ENCODE data around the gene METTL14. TPM values are rescaled to one million over a fixed set of nuclear protein-coding genes. Genes with fewer than 3 reads are reported as not detected.

The METTL14 gene
- total and polyA plus RNA-seq, 2 donors (not counting 1 experiment from before 2014, with no cell fraction given) = 8.0 to 74.8 TPM

- H3K4me1 ChIP-seq (ENCODE audit: control insufficient read depth in 2 of 2, insufficient read depth in 2 of 2, low read length in 2 of 2) = peaks cover 14 to 19% of the 10 kb centered on the region in 2 donors
- H3K9me3 ChIP-seq (ENCODE audit: control extremely low read depth in 1 of 3, control insufficient read depth in 2 of 3, insufficient read depth in 1 of 3, low read length in 2 of 3) = no peaks in the 10 kb centered on the region
- Mint-ChIP-seq H3K9me3 (ENCODE audit: insufficient read depth) (no peaks in the 10 kb centered on the region), H3K4me1 (peaks cover 26% of the 10 kb centered on the region), H3K27ac (peak overlapping the region; percentile 65), H3K4me3 (peak overlapping the region; percentile 17), H3K27me3 (no peaks in the 10 kb centered on the region)
- TF ChIP-seq EZH2 (IDR thresholded peaks at IDR 0.05; ENCODE audit: borderline replicate concordance, insufficient read depth, low read depth, low read length, poor library complexity, severe bottlenecking) = no peak
- H3K79me2 ChIP-seq (ENCODE audit: control insufficient read depth, insufficient read depth, low read length) = no peaks in the 10 kb centered on the region
- 97% methylated on average over 3 of the region's 3 CpGs for WGBS (ENCODE audit: insufficient coverage)
- H3K36me3 ChIP-seq (replicated peaks in 1 of 2; ENCODE audit: control extremely low read depth in 1 of 2, control insufficient read depth in 1 of 2, extremely low read depth in 1 of 2, insufficient read depth in 2 of 2, low read length in 1 of 2) = peaks cover 0 to 9% of the 10 kb centered on the region in 2 experiments
- ATAC-seq (ENCODE audit: low read depth) (no peak), DNase-seq (no peak)
- POLR2A ChIA-PET = no interaction called here
- H3K27me3 ChIP-seq (replicated peaks in 1 of 4; ENCODE audit: control extremely low read depth in 1 of 4, control insufficient read depth in 3 of 4, insufficient read depth in 4 of 4, low read length in 3 of 4) = no peaks in the 10 kb centered on the region
- H3K4me2 ChIP-seq (replicated peaks; ENCODE audit: low read depth, low read length, poor library complexity, severe bottlenecking) = peak overlapping the region; percentile 31
- H2AFZ ChIP-seq (ENCODE audit: insufficient read depth, low read depth, low read length, poor library complexity, severe bottlenecking) = no peak overlapping the region
- no peaks in the 10 kb centered on the region for H4K20me1 ChIP-seq (ENCODE audit: control insufficient read depth, insufficient read depth, low read length, poor library complexity, severe bottlenecking)
- H3K4me3 ChIP-seq (ENCODE audit: control extremely low read depth in 1 of 5, extremely low read depth in 1 of 5, insufficient read depth in 1 of 5, low read depth in 2 of 5, low read length in 4 of 5) = no peak overlapping the region
- intact Hi-C loops (cut with micrococcal nuclease) = loop anchor here (1.0 to 5.0 kb wide), 3 partner anchors 75 to 867 kb away; partner anchors contain the start of genes PDE5A and USP53
- H3K27ac ChIP-seq (ENCODE audit: low read length in 2 of 2) = no peak overlapping the region
- H3K9ac ChIP-seq (ENCODE audit: low read length) = no peak overlapping the region
- CTCF ChIA-PET = interaction anchor here (0.6 to 1.6 kb wide), 5 partner anchors 18 to 130 kb away, joined by 3 to 4 read pairs (median 3); partner anchors contain the start of gene SEC24D
These were observed 74.9 kb downstream of the METTL14 start for GRCh38 chr4:118760092-118760491.

GRCh38 chr4:118760493-118760892 lies 75.3 kb downstream of the METTL14 start:
- H3K27ac ChIP-seq (ENCODE audit: low read length in 2 of 2) = no peak overlapping the region
- no peaks in the 10 kb centered on the region for H3K79me2 ChIP-seq (ENCODE audit: control insufficient read depth, insufficient read depth, low read length)
- TF ChIP-seq CTCF (IDR thresholded peaks at IDR 0.05) (no peak), EZH2 (IDR thresholded peaks at IDR 0.05; ENCODE audit: borderline replicate concordance, insufficient read depth, low read depth, low read length, poor library complexity, severe bottlenecking) (no peak)
- no peaks in the 10 kb centered on the region for H3K9me3 Mint-ChIP-seq (ENCODE audit: insufficient read depth)
- POLR2A ChIA-PET = no interaction called here
- H3K4me2 ChIP-seq (replicated peaks; ENCODE audit: low read depth, low read length, poor library complexity, severe bottlenecking) = peak overlapping the region; percentile 31
- no peak overlapping the region for H3K4me3 ChIP-seq (ENCODE audit: control extremely low read depth in 1 of 5, extremely low read depth in 1 of 5, insufficient read depth in 1 of 5, low read depth in 2 of 5, low read length in 4 of 5)
- H3K4me3 Mint-ChIP-seq = peak overlapping the region; percentile 17
- 0% methylated on average over 3 of the region's 5 CpGs for WGBS (ENCODE audit: insufficient coverage)
- peaks cover 26% of the 10 kb centered on the region for H3K4me1 Mint-ChIP-seq
- peaks cover 14 to 19% of the 10 kb centered on the region in 2 donors for H3K4me1 ChIP-seq (ENCODE audit: control insufficient read depth in 2 of 2, insufficient read depth in 2 of 2, low read length in 2 of 2)
- no peaks in the 10 kb centered on the region for H4K20me1 ChIP-seq (ENCODE audit: control insufficient read depth, insufficient read depth, low read length, poor library complexity, severe bottlenecking)
- H3K27ac Mint-ChIP-seq = peak overlapping the region; percentile 65
- intact Hi-C loops (cut with micrococcal nuclease) = loop anchor here (1.0 to 5.0 kb wide), 3 partner anchors 75 to 867 kb away; partner anchors contain the start of genes PDE5A and USP53
- H3K9ac ChIP-seq (ENCODE audit: low read length) = no peak overlapping the region
- no peaks in the 10 kb centered on the region for H3K9me3 ChIP-seq (ENCODE audit: control extremely low read depth in 1 of 3, control insufficient read depth in 2 of 3, insufficient read depth in 1 of 3, low read length in 2 of 3)
- H3K36me3 ChIP-seq (replicated peaks in 1 of 2; ENCODE audit: control extremely low read depth in 1 of 2, control insufficient read depth in 1 of 2, extremely low read depth in 1 of 2, insufficient read depth in 2 of 2, low read length in 1 of 2) = peaks cover 0 to 9% of the 10 kb centered on the region in 2 experiments
- ATAC-seq (ENCODE audit: low read depth) (peak; percentile 94), DNase-seq (peak; percentile 72)
- no peaks in the 10 kb centered on the region for H3K27me3 Mint-ChIP-seq
- no peak overlapping the region for H2AFZ ChIP-seq (ENCODE audit: insufficient read depth, low read depth, low read length, poor library complexity, severe bottlenecking)
- no peaks in the 10 kb centered on the region for H3K27me3 ChIP-seq (replicated peaks in 1 of 4; ENCODE audit: control extremely low read depth in 1 of 4, control insufficient read depth in 3 of 4, insufficient read depth in 4 of 4, low read length in 3 of 4)
- CTCF ChIA-PET = interaction anchor here (1.1 to 1.6 kb wide), 2 partner anchors 76 to 104 kb away, joined by 3 read pairs; partner anchors contain the start of gene SEC24D

All from B cell (primary cell).